Mucosa of descending colon (tissue), 3 donors: Measurements from ENCODE around the gene NCK1. TPM values are rescaled to one million over a fixed set of nuclear protein-coding genes. Genes with fewer than 3 reads are reported as not detected.

Source experiments
- ATAC-seq: fragments of 200-7000 bp; cut with Tn5 transposase; one replicate; pipeline ENCODE4 v1.9.1; 2020; ENCODE audit warnings: mild to moderate bottlenecking, moderate library complexity
- DNase-seq, 3 donors: peaks; one replicate each; pipeline ENCODE4 v3.0.0-alpha.2; 2020
- H3K36me3 ChIP-seq: fragments of 200-600 bp; one replicate; pipeline ENCODE4 v1.8.0; 2021; ENCODE audit warnings: low read depth, mild to moderate bottlenecking
- H3K4me1 ChIP-seq: fragments of 200-600 bp; one replicate; pipeline ENCODE4 v1.8.0; 2021; ENCODE audit warnings: low read depth, mild to moderate bottlenecking
- H3K4me3 ChIP-seq: fragments of 200-600 bp; one replicate; pipeline ENCODE4 v1.8.0; 2021; ENCODE audit warnings: mild to moderate bottlenecking
- H3K9me3 ChIP-seq: fragments of 200-600 bp; one replicate; pipeline ENCODE4 v1.8.0; 2021; ENCODE audit warnings: mild to moderate bottlenecking
- CTCF ChIP-seq: fragments of 200-600 bp; IDR thresholded peaks from one replicate; pipeline ENCODE4 v1.8.0; 2022; ENCODE audit warnings: antibody characterized with exemption, mild to moderate bottlenecking
- intact Hi-C, 2 donors: fragments of 100-400 bp; cut with DNase I in 1 of 2; cut with micrococcal nuclease in 1 of 2; formaldehyde crosslinking; loops; one replicate each; pipeline versions ENCODE4 v1.11.0 to v1.11.1; 2022; cut with DNase I, micrococcal nuclease
- total RNA-seq, 3 donors: library from RNA; stranded (reverse); fragmentation: NEBNext Ultra II Directional in 2 of 3; extraction: Animal tissue kit (Norgen Biotek cat#: 25700) in 2 of 3; gene quantifications; one replicate each; pipeline versions ENCODE4 v1.2.1 to v1.2.4, GENCODE V29; 2021 to 2023
- donor health status: DM: no; HTN: no; CAD: no; lungs with moderate emphysema.
- donor health status: DM: no; HTN: no; CAD: no.
- donor health status: DM: no; HTN: yes; CAD: no.

NCK1 gene
- total RNA-seq, 3 donors from 2014 or later, result 47.0 to 56.4 (median 50.1) TPM

- DNase-seq, result no peak
- Histone ChIP-seq H3K4me3 (no peak overlapping the region), H3K9me3 (no peaks in the 10 kb centered on the region), H3K36me3 (no peaks in the 10 kb centered on the region), H3K4me1 (no peaks in the 10 kb centered on the region)
- intact Hi-C loops, result no loop called here
- TF ChIP-seq CTCF, result no peak
- ATAC-seq, result peak; percentile 24
Observed at GRCh38 chr3:136937851-136938250, 75.8 kb downstream of the NCK1 start.

DNA sequence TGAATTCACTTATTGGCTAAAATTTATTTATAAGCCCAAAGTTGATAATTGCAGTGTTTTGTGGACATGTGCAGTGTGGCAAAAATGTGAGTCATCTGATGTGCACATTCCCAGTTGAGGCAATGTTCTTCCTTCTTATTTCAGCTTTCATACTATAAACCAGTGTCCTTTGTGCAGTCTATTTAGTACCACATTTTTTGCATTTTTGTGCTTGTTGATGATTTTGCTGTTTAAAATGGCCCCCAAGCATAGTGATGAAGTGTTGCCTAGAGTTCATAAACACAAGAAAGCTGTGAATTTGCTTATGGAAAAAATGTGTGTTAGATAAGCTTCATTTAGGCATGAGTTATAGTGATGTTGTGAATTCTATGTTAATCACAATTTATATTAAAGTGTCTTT is 76.3 kb downstream of the NCK1 start:
- no peak overlapping the region for H3K4me3 ChIP-seq
- no peak for TF ChIP-seq CTCF
- intact Hi-C loops, result no loop called here
- H3K36me3 ChIP-seq, result no peaks in the 10 kb centered on the region
- DNase-seq, result no peak
- H3K4me1 ChIP-seq, result no peaks in the 10 kb centered on the region
- H3K9me3 ChIP-seq, result no peaks in the 10 kb centered on the region
- peak; percentile 60 for ATAC-seq

- DNase-seq, result no peak
- no peaks in the 10 kb centered on the region for H3K4me1 ChIP-seq
- H3K9me3 ChIP-seq, result no peaks in the 10 kb centered on the region
- H3K4me3 ChIP-seq, result no peak overlapping the region
- intact Hi-C loops, result no loop called here
- no peak for ATAC-seq
- H3K36me3 ChIP-seq, result no peaks in the 10 kb centered on the region
- TF ChIP-seq CTCF, result no peak
Observed at GRCh38 chr3:136939489-136939888, 77.5 kb downstream of the NCK1 start.

GRCh38 chr3:136942803-136943202 is 80.8 kb downstream of the NCK1 start:
- H3K4me3 ChIP-seq, result no peak overlapping the region
- DNase-seq, result no peak
- H3K36me3 ChIP-seq, result no peaks in the 10 kb centered on the region
- intact Hi-C loops, result no loop called here
- no peak for TF ChIP-seq CTCF
- H3K9me3 ChIP-seq, result no peaks in the 10 kb centered on the region
- peak; percentile 18 for ATAC-seq
- H3K4me1 ChIP-seq, result no peaks in the 10 kb centered on the region

DNA sequence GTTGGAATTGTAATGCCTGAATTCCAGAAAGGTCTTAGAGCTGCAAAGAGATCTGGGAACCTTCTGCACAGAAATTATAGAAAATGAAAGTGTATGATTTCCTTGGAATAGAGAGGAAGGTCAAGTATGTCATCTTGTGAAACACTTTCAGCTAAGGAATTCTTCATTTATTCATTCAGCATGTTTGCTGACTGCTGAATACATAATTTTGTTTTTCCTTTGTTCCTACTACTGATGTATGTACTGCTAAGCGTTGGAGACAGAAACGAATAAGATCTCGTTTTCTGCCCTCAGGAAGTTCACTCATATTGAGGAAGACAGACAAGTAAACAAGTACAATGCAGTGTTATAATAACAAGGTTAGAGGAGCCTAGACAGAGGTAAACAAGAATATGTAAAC is 81.4 kb downstream of the NCK1 start:
- H3K9me3 ChIP-seq, result no peaks in the 10 kb centered on the region
- no peak for ATAC-seq
- H3K4me1 ChIP-seq, result no peaks in the 10 kb centered on the region
- H3K36me3 ChIP-seq, result no peaks in the 10 kb centered on the region
- intact Hi-C loops, result no loop called here
- no peak for TF ChIP-seq CTCF
- no peak for DNase-seq
- no peak overlapping the region for H3K4me3 ChIP-seq

GRCh38 chr3:136946978-136947377 is 85.0 kb downstream of the NCK1 start:
- no peak for ATAC-seq

More at GRCh38 chr3:136946978-136947377, 85.0 kb downstream of the NCK1 start:
- no peak overlapping the region for H3K4me3 ChIP-seq
- TF ChIP-seq CTCF, result no peak
- no peaks in the 10 kb centered on the region for H3K4me1 ChIP-seq
- intact Hi-C loops, result no loop called here
- no peaks in the 10 kb centered on the region for H3K36me3 ChIP-seq
- no peaks in the 10 kb centered on the region for H3K9me3 ChIP-seq
- no peak for DNase-seq
